Measurements from ENCODE around the gene IL6. TPM values are rescaled to one million over a fixed set of nuclear protein-coding genes. Genes with fewer than 3 reads are reported as not detected.

Gene IL6
- total RNA-seq, 1 experiment from 2014 or later, result 113 TPM

GRCh38 chr7:22751341-22751740 lies 24.3 kb downstream of the IL6 start:
- POLR2A ChIA-PET (ENCODE audit: unreplicated experiment), result no interaction called here
- no peaks in the 10 kb centered on the region for H4K20me1 ChIP-seq (ENCODE audit: low read length)
- no TSS peak for BruUV-seq (replicated peaks)
- no peaks in the 10 kb centered on the region for H3K79me2 ChIP-seq (ENCODE audit: low read length)
- H3K4me2 ChIP-seq (ENCODE audit: low read length), result no peak overlapping the region
- H3K4me1 ChIP-seq (ENCODE audit: insufficient read depth, low read length), result no peaks in the 10 kb centered on the region
- H3K27me3 ChIP-seq (ENCODE audit: low read length), result no peaks in the 10 kb centered on the region
- no peak for TF ChIP-seq EZH2 (IDR thresholded peaks at IDR 0.05; ENCODE audit: low read length, unreplicated experiment)
- TF ChIP-seq EZH2phosphoT487 (IDR thresholded peaks at IDR 0.05; ENCODE audit: borderline replicate concordance, low read length), result no peak
- TF ChIP-seq CTCF (conservative IDR thresholded peaks at IDR 0.05; ENCODE audit: low read depth, low read length), result no peak
- no peak overlapping the region for H3K27ac ChIP-seq (ENCODE audit: low read length)
- DNase-seq (no peak), ATAC-seq (no peak)
- no peak overlapping the region for H3K9ac ChIP-seq (ENCODE audit: low read length)
- intact Hi-C loops (cut with micrococcal nuclease), result no loop called here
- CTCF ChIA-PET, result no interaction called here
- no peak overlapping the region for H3K4me3 ChIP-seq (ENCODE audit: low read length)
- no peak overlapping the region for H2AFZ ChIP-seq (ENCODE audit: low read length)
- H3K9me3 ChIP-seq (ENCODE audit: low read length), result no peaks in the 10 kb centered on the region; the same call in 1 of the 2 replicates
- no peaks in the 10 kb centered on the region for H3F3A ChIP-seq (ENCODE audit: low read length, unreplicated experiment)
- no peaks in the 10 kb centered on the region for H3K36me3 ChIP-seq (ENCODE audit: low read depth, low read length)
- no peaks in the 10 kb centered on the region for H3K9me2 ChIP-seq (replicated peaks; ENCODE audit: low read length)

GRCh38 chr7:22757338-22757994 lies 30.5 kb downstream of the IL6 start:
- no peak overlapping the region for H2AFZ ChIP-seq (ENCODE audit: low read length)
- no peak overlapping the region for H3K4me2 ChIP-seq (ENCODE audit: low read length)
- ChIA-PET CTCF (no interaction called here), POLR2A (ENCODE audit: unreplicated experiment) (no interaction called here)
- no peaks in the 10 kb centered on the region for H4K20me1 ChIP-seq (ENCODE audit: low read length)
- DNase-seq (no peak), ATAC-seq (no peak)
- H3K4me1 ChIP-seq (ENCODE audit: insufficient read depth, low read length), result no peaks in the 10 kb centered on the region
- no peaks in the 10 kb centered on the region for H3K9me3 ChIP-seq (ENCODE audit: low read length)
- intact Hi-C loops (cut with micrococcal nuclease), result no loop called here
- H3F3A ChIP-seq (ENCODE audit: low read length, unreplicated experiment), result no peaks in the 10 kb centered on the region
- no peaks in the 10 kb centered on the region for H3K36me3 ChIP-seq (ENCODE audit: low read depth, low read length)
- no peak overlapping the region for H3K4me3 ChIP-seq (ENCODE audit: low read length)
- H3K9me2 ChIP-seq (replicated peaks; ENCODE audit: low read length), result no peaks in the 10 kb centered on the region
- BruUV-seq (replicated peaks), result no TSS peak
- H3K79me2 ChIP-seq (ENCODE audit: low read length), result no peaks in the 10 kb centered on the region
- H3K27me3 ChIP-seq (ENCODE audit: low read length), result no peaks in the 10 kb centered on the region
- H3K27ac ChIP-seq (ENCODE audit: low read length), result no peak overlapping the region
- TF ChIP-seq CTCF (conservative IDR thresholded peaks at IDR 0.05; ENCODE audit: low read depth, low read length), result no peak
- no peak for TF ChIP-seq EZH2 (IDR thresholded peaks at IDR 0.05; ENCODE audit: low read length, unreplicated experiment)
- TF ChIP-seq EZH2phosphoT487 (IDR thresholded peaks at IDR 0.05; ENCODE audit: borderline replicate concordance, low read length), result no peak
- H3K9ac ChIP-seq (ENCODE audit: low read length), result no peak overlapping the region

GRCh38 chr7:22758576-22758975 lies 31.6 kb downstream of the IL6 start:
- H2AFZ ChIP-seq (ENCODE audit: low read length), result no peak overlapping the region
- no peaks in the 10 kb centered on the region for H3K4me1 ChIP-seq (ENCODE audit: insufficient read depth, low read length)
- TF ChIP-seq EZH2phosphoT487 (IDR thresholded peaks at IDR 0.05; ENCODE audit: borderline replicate concordance, low read length) (no peak), CTCF (conservative IDR thresholded peaks at IDR 0.05; ENCODE audit: low read depth, low read length) (no peak), EZH2 (IDR thresholded peaks at IDR 0.05; ENCODE audit: low read length, unreplicated experiment) (no peak)
- H3K36me3 ChIP-seq (ENCODE audit: low read depth, low read length), result no peaks in the 10 kb centered on the region
- intact Hi-C loops (cut with micrococcal nuclease), result no loop called here
- H3K4me3 ChIP-seq (ENCODE audit: low read length), result no peak overlapping the region
- DNase-seq (no peak), ATAC-seq (no peak)
- no peaks in the 10 kb centered on the region for H3F3A ChIP-seq (ENCODE audit: low read length, unreplicated experiment)
- no peaks in the 10 kb centered on the region for H3K9me2 ChIP-seq (replicated peaks; ENCODE audit: low read length)
- no peak overlapping the region for H3K9ac ChIP-seq (ENCODE audit: low read length)
- H3K79me2 ChIP-seq (ENCODE audit: low read length), result no peaks in the 10 kb centered on the region
- BruUV-seq (replicated peaks), result no TSS peak
- no peak overlapping the region for H3K4me2 ChIP-seq (ENCODE audit: low read length)
- ChIA-PET POLR2A (ENCODE audit: unreplicated experiment) (no interaction called here), CTCF (no interaction called here)
- no peaks in the 10 kb centered on the region for H3K9me3 ChIP-seq (ENCODE audit: low read length)
- H3K27ac ChIP-seq (ENCODE audit: low read length), result no peak overlapping the region
- H4K20me1 ChIP-seq (ENCODE audit: low read length), result no peaks in the 10 kb centered on the region
- H3K27me3 ChIP-seq (ENCODE audit: low read length), result no peaks in the 10 kb centered on the region

Measured in PC-3 (cell line).